ENCODE measurements around the gene MYO5B. TPM values are rescaled to one million over a fixed set of nuclear protein-coding genes. Genes with fewer than 3 reads are reported as not detected.
A peak's percentile ranks its signal among the peaks of the same experiment; 100 is the strongest.

The MYO5B gene
- polyA plus RNA-seq, 1 donor from 2014 or later, result 0.42 TPM

GRCh38 chr18:49920731-49921130 is 274.2 kb downstream of the MYO5B start:
- no peaks in the 10 kb centered on the region for H3K27me3 ChIP-seq (ENCODE audit: insufficient read depth, low read depth, low read length)
- peak overlapping the region; percentile 45 for H3K27ac ChIP-seq (ENCODE audit: low read length)
- no peak overlapping the region for H3K4me2 ChIP-seq (ENCODE audit: low read length)
- H3K79me2 ChIP-seq (replicated peaks; ENCODE audit: insufficient read depth, low read length), result no peaks in the 10 kb centered on the region
- no peak overlapping the region for H2AFZ ChIP-seq (ENCODE audit: low read depth, low read length)
- no peaks in the 10 kb centered on the region for H3K36me3 ChIP-seq (ENCODE audit: insufficient read depth, low read length)
- no peak for TF ChIP-seq TAF1 (IDR thresholded peaks at IDR 0.05; ENCODE audit: low read depth)
- TF ChIP-seq EZH2 (IDR thresholded peaks at IDR 0.05; ENCODE audit: borderline replicate concordance, insufficient read depth, low read length, poor library complexity, severe bottlenecking), result no peak
- TF ChIP-seq MXI1 (conservative IDR thresholded peaks at IDR 0.05; ENCODE audit: poor library complexity, severe bottlenecking), result no peak
- no peak for TF ChIP-seq EP300 (conservative IDR thresholded peaks at IDR 0.05; ENCODE audit: poor library complexity, severe bottlenecking)
- TF ChIP-seq CTCF (IDR thresholded peaks at IDR 0.05; ENCODE audit: poor library complexity, severe bottlenecking), result no peak
- no peak for TF ChIP-seq REST (IDR thresholded peaks at IDR 0.05; ENCODE audit: borderline replicate concordance)
- no peak for TF ChIP-seq SMC3 (conservative IDR thresholded peaks at IDR 0.05; ENCODE audit: poor library complexity)
- no peak overlapping the region for H3K4me3 ChIP-seq (ENCODE audit: low read length)
- no peaks in the 10 kb centered on the region for H3K9me3 ChIP-seq (ENCODE audit: low read length)
- no peaks in the 10 kb centered on the region for H3K9me2 ChIP-seq (ENCODE audit: insufficient read depth, low read length)
- H3F3A ChIP-seq (ENCODE audit: insufficient read depth, low read length, poor library complexity, severe bottlenecking), result peaks cover 4% of the 10 kb centered on the region
- no peaks in the 10 kb centered on the region for H4K20me1 ChIP-seq (ENCODE audit: insufficient read depth)
- no peak overlapping the region for H3K9ac ChIP-seq (ENCODE audit: low read length)

GRCh38 chr18:49917742-49918141 is 277.2 kb downstream of the MYO5B start:
- no peak overlapping the region for H3K27ac ChIP-seq (ENCODE audit: low read length)
- TF ChIP-seq EZH2 (IDR thresholded peaks at IDR 0.05; ENCODE audit: borderline replicate concordance, insufficient read depth, low read length, poor library complexity, severe bottlenecking) (no peak), RAD21 (conservative IDR thresholded peaks at IDR 0.05) (no peak), REST (IDR thresholded peaks at IDR 0.05; ENCODE audit: borderline replicate concordance) (no peak), MXI1 (conservative IDR thresholded peaks at IDR 0.05; ENCODE audit: poor library complexity, severe bottlenecking) (no peak), TAF1 (IDR thresholded peaks at IDR 0.05; ENCODE audit: low read depth) (no peak), CTCF (IDR thresholded peaks at IDR 0.05; ENCODE audit: poor library complexity, severe bottlenecking) (no peak), POLR2AphosphoS5 (IDR thresholded peaks at IDR 0.05) (no peak), EP300 (conservative IDR thresholded peaks at IDR 0.05; ENCODE audit: poor library complexity, severe bottlenecking) (no peak), SMC3 (conservative IDR thresholded peaks at IDR 0.05; ENCODE audit: poor library complexity) (no peak)

More at GRCh38 chr18:49917742-49918141, 277.2 kb downstream of the MYO5B start:
- no peak overlapping the region for H3K4me3 ChIP-seq (ENCODE audit: low read length)
- H3F3A ChIP-seq (ENCODE audit: insufficient read depth, low read length, poor library complexity, severe bottlenecking), result peaks cover 4% of the 10 kb centered on the region
- no peaks in the 10 kb centered on the region for H3K36me3 ChIP-seq (ENCODE audit: insufficient read depth, low read length)
- no peak overlapping the region for H2AFZ ChIP-seq (ENCODE audit: low read depth, low read length)
- H3K79me2 ChIP-seq (replicated peaks; ENCODE audit: insufficient read depth, low read length), result no peaks in the 10 kb centered on the region
- no peak overlapping the region for H3K9ac ChIP-seq (ENCODE audit: low read length)
- no peaks in the 10 kb centered on the region for H4K20me1 ChIP-seq (ENCODE audit: insufficient read depth)
- no peaks in the 10 kb centered on the region for H3K9me3 ChIP-seq (ENCODE audit: low read length)
- H3K4me2 ChIP-seq (ENCODE audit: low read length), result no peak overlapping the region
- H3K9me2 ChIP-seq (ENCODE audit: insufficient read depth, low read length), result no peaks in the 10 kb centered on the region
- H3K27me3 ChIP-seq (ENCODE audit: insufficient read depth, low read depth, low read length), result no peaks in the 10 kb centered on the region
